NT2/D1 (cell line): ENCODE data around the gene DNAJC12.

Source experiments
- DNase-seq: peaks from one replicate; pipeline ENCODE4 v3.0.0-alpha.2; 2011; ENCODE audit warnings: low read depth, low spot score
- H3K27me3 ChIP-seq: 2 replicates; pipeline ENCODE4 v1.6.0; 2011; ENCODE audit warnings: mild to moderate bottlenecking; ENCODE audit not compliant: insufficient read length, insufficient read depth
- H3K36me3 ChIP-seq: 2 replicates; pipeline ENCODE4 v1.6.1; 2011; ENCODE audit warnings: mild to moderate bottlenecking, low read length, mixed read lengths; ENCODE audit not compliant: insufficient read depth, insufficient read length
- H3K4me1 ChIP-seq: 2 replicates; pipeline ENCODE4 v1.5.1; 2011; ENCODE audit not compliant: insufficient read depth, insufficient read length
- H3K4me3 ChIP-seq: 2 replicates; pipeline ENCODE4 v1.5.1; 2011; ENCODE audit warnings: low read depth; ENCODE audit not compliant: insufficient read length
- H3K9ac ChIP-seq: 2 replicates; pipeline ENCODE4 v1.6.0; 2011; ENCODE audit warnings: low read depth; ENCODE audit not compliant: insufficient read length
- H3K9me3 ChIP-seq: 2 replicates; pipeline ENCODE4 v1.5.1; 2011; ENCODE audit warnings: mild to moderate bottlenecking, low read length; ENCODE audit not compliant: insufficient read depth
- SUZ12 ChIP-seq: IDR thresholded peaks from 2 replicates; pipeline ENCODE4 v1.6.1; 2011; ENCODE audit not compliant: insufficient read length, insufficient read depth; ENCODE audit errors: extremely low read depth
- YY1 ChIP-seq: IDR thresholded peaks from 2 replicates; pipeline ENCODE4 v1.6.1; 2011; ENCODE audit not compliant: insufficient read length, insufficient read depth
- ZNF274 ChIP-seq: IDR thresholded peaks from 2 replicates; pipeline ENCODE4 v1.6.1; 2011; ENCODE audit warnings: mild to moderate bottlenecking, low read depth, low read length

DNAJC12 gene

GRCh38 chr10:67803588-67804394 is 34.2 kb downstream of the DNAJC12 start:
- Histone ChIP-seq H3K4me3 (no peak overlapping the region), H3K9me3 (no peaks in the 10 kb centered on the region), H3K27me3 (no peaks in the 10 kb centered on the region), H3K9ac (no peak overlapping the region), H3K4me1 (peaks cover 1% of the 10 kb centered on the region), H3K36me3 (no peaks in the 10 kb centered on the region)
- DNase-seq: no peak
- TF ChIP-seq ZNF274 (no peak), SUZ12 (no peak), YY1 (no peak)

DNA sequence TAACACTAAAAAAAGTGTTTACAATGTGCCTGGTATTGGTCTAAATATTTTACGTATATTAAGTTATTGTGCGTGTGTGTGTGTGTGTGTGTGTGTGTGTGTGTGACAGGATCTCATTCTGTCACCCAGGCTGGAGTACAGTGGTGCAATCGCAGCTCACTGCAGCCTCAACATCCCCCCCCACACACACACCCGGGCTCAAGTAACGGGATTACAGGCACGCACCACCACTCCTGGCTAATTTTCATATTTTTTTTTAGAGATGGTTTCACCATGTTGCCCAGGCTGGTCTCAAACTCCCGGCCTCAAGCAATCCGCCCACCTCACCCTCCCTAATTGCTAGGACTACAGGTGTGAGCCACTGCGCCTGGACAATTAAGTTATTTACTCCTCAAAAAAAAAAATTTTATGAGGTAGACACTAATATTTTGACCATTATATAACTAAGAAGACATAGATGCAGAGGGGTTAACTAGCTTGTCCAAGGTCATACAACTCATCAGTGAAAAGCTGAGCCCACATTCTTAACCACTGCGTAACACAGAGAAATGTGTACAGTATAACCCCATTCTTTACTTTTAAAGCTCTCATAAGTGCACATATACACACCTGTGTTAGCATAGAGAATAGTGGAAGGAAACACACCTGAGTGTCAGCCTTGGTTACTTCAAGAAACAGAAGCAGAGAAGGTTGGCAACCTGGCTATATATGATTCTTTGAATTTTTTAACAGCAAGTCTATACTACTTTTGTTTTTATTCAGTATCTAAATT is 35.0 kb downstream of the DNAJC12 start:
- no peaks in the 10 kb centered on the region for H3K36me3 ChIP-seq
- TF ChIP-seq ZNF274 (no peak), YY1 (no peak), SUZ12 (no peak)

GRCh38 chr10:67801118-67801517 is 36.9 kb downstream of the DNAJC12 start:
- Histone ChIP-seq H3K9me3 (no peaks in the 10 kb centered on the region), H3K4me3 (no peak overlapping the region), H3K36me3 (no peaks in the 10 kb centered on the region), H3K9ac (no peak overlapping the region), H3K27me3 (no peaks in the 10 kb centered on the region), H3K4me1 (peaks cover 1% of the 10 kb centered on the region)
- TF ChIP-seq ZNF274: no peak
- no peak for TF ChIP-seq YY1
- TF ChIP-seq SUZ12: no peak
- no peak for DNase-seq

More for the DNA sequence above, 35.0 kb downstream of the DNAJC12 start:
- peaks cover 1% of the 10 kb centered on the region for H3K4me1 ChIP-seq
- no peak overlapping the region for H3K9ac ChIP-seq
- no peak overlapping the region for H3K4me3 ChIP-seq
- DNase-seq: no peak
- no peaks in the 10 kb centered on the region for H3K9me3 ChIP-seq
- H3K27me3 ChIP-seq: no peaks in the 10 kb centered on the region

DNA sequence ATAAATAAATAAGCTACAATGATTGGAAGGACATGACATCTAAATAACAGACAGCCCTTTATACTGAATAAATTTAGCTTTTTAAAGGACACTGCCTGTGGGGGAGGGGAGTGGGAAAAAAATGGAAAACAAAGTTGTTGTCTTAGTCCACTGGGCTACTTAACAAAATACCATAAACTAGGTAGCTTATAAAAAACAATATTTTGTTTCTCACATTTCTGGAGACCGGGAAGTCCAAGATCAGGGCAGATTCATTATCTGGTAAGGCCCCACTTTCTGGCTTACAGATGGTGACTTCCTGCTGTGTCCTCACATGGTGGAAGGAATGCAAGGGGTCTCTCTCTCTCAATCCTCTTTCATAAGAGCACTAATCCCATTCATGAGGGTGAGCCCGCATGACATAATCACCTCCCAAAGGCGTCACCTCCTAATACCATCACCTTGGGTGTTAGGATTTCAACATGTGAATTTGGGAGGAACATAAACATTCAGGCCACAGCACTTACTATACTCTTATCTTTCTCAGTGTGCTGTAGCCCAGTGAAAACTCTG is 43.0 kb downstream of the DNAJC12 start:
- H3K36me3 ChIP-seq: no peaks in the 10 kb centered on the region
- H3K4me1 ChIP-seq: no peaks in the 10 kb centered on the region
- peak; percentile 25 for DNase-seq
- no peaks in the 10 kb centered on the region for H3K27me3 ChIP-seq
- no peak overlapping the region for H3K9ac ChIP-seq
- no peak for TF ChIP-seq YY1
- no peak for TF ChIP-seq SUZ12
- no peak for TF ChIP-seq ZNF274
- H3K9me3 ChIP-seq: no peaks in the 10 kb centered on the region
- H3K4me3 ChIP-seq: no peak overlapping the region

DNA sequence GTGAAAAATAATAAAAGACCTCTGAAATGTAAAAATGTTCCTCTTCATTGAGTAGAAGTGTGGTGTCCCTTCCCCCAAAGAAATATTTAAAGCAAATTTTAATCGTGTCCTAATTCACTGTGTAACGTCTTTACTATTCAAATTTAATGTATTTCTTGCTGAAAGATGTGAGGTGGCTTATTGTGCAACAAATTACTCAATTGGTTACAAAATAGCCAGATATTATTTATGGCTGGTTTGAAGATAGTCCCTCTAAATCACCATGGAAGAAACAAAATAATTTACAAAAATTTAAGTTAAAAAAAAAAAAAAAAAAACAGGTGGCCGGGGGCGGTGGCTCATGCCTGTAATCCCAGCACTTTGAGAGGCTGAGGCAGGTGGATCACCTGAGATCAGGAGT is 43.7 kb downstream of the DNAJC12 start:
- no peak for DNase-seq
- TF ChIP-seq SUZ12 (no peak), YY1 (no peak), ZNF274 (no peak)
- Histone ChIP-seq H3K36me3 (no peaks in the 10 kb centered on the region), H3K4me3 (no peak overlapping the region), H3K4me1 (no peaks in the 10 kb centered on the region), H3K27me3 (no peaks in the 10 kb centered on the region), H3K9ac (no peak overlapping the region), H3K9me3 (no peaks in the 10 kb centered on the region)

DNA sequence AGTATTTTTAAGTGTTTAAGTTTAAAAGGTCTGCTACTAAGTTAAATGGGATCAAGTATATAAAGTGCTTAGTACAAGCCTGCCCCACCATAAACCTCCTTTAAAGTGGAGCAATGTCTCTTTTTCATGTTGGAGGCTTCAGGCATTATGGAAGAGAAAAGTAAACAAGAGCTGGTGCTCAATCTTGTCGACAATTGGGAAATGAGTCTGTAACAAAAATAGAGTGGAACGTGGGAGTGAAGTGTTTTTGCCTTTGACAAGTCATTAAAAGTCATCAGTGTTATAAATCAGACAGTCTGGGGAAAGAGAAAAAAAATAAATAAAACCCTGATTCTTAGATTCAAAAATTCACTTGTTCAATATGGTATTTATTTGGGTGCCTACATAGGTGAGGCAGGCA is 44.7 kb downstream of the DNAJC12 start:
- Histone ChIP-seq H3K27me3 (no peaks in the 10 kb centered on the region), H3K4me3 (no peak overlapping the region), H3K36me3 (no peaks in the 10 kb centered on the region), H3K9me3 (no peaks in the 10 kb centered on the region), H3K4me1 (no peaks in the 10 kb centered on the region), H3K9ac (no peak overlapping the region)
- TF ChIP-seq ZNF274 (no peak), YY1 (no peak), SUZ12 (no peak)
- no peak for DNase-seq

GRCh38 chr10:67792653-67793052 is 45.3 kb downstream of the DNAJC12 start:
- Histone ChIP-seq H3K36me3 (no peaks in the 10 kb centered on the region), H3K9me3 (no peaks in the 10 kb centered on the region), H3K4me1 (no peaks in the 10 kb centered on the region), H3K4me3 (no peak overlapping the region), H3K27me3 (no peaks in the 10 kb centered on the region), H3K9ac (no peak overlapping the region)
- no peak for DNase-seq
- TF ChIP-seq YY1 (no peak), SUZ12 (no peak), ZNF274 (no peak)
